Gastrocnemius medialis (tissue), 4 donors: ENCODE data around the gene CCS.

ENCODE experiments used
- POLR2A ChIP-seq, 2 donors: fragments of 450-650 bp; IDR thresholded peaks; one replicate each; pipeline ENCODE4 v1.6.1; 2017; ENCODE audit warnings: antibody characterized with exemption in 2 of 2, mild to moderate bottlenecking in 2 of 2, moderate library complexity in 2 of 2
- TF ChIP-seq, protein P1 (sequence below), 5 experiments: fragments of 450-650 bp in 3 of 5; fragments of 200-600 bp in 2 of 5; sonication (generic) in 2 of 5; IDR thresholded peaks in 4 of 5; conservative IDR thresholded peaks in 1 of 5; 1 replicate in 4 of 5; 2 replicates in 1 of 5; pipeline ENCODE4 v1.5.1; 2016 to 2019; ENCODE audit warnings: antibody characterized with exemption in 5 of 5, mild to moderate bottlenecking in 3 of 5, moderate library complexity in 3 of 5

DNA sequence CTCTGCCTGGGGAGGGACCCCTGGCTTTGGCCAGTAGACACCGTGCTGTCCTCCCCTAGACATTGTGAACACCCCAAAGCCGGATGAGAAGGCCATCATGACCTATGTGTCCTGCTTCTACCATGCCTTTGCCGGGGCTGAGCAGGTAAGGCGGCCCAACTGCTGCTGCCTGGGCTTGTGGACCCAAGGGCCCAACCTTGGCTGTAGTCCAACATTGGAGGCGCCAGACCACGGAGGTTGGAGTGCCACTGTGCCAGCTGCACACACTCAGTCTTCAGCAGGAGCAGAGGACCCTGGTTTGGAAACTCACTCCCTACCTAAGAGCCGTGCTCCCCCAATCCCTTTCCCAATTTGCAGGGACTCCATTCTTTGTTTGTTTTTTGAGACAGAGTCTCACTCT, 36.9 kb upstream of the CCS start:
- TF ChIP-seq POLR2A (IDR thresholded peaks at IDR 0.05): no peak
- TF ChIP-seq, protein P1, sequence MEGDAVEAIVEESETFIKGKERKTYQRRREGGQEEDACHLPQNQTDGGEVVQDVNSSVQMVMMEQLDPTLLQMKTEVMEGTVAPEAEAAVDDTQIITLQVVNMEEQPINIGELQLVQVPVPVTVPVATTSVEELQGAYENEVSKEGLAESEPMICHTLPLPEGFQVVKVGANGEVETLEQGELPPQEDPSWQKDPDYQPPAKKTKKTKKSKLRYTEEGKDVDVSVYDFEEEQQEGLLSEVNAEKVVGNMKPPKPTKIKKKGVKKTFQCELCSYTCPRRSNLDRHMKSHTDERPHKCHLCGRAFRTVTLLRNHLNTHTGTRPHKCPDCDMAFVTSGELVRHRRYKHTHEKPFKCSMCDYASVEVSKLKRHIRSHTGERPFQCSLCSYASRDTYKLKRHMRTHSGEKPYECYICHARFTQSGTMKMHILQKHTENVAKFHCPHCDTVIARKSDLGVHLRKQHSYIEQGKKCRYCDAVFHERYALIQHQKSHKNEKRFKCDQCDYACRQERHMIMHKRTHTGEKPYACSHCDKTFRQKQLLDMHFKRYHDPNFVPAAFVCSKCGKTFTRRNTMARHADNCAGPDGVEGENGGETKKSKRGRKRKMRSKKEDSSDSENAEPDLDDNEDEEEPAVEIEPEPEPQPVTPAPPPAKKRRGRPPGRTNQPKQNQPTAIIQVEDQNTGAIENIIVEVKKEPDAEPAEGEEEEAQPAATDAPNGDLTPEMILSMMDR (IDR thresholded peaks at IDR 0.05 in 4 of 5, conservative IDR thresholded peaks at IDR 0.05 in 1 of 5): no peak
